ENCODE measurements around the gene COL9A2. TPM values are rescaled to one million over a fixed set of nuclear protein-coding genes. Genes with fewer than 3 reads are reported as not detected.

The COL9A2 gene
- polyA plus RNA-seq, 2 of the 4 experiments (the other 2 are of a cell fraction), result 0.12 to 0.16 TPM

DNA sequence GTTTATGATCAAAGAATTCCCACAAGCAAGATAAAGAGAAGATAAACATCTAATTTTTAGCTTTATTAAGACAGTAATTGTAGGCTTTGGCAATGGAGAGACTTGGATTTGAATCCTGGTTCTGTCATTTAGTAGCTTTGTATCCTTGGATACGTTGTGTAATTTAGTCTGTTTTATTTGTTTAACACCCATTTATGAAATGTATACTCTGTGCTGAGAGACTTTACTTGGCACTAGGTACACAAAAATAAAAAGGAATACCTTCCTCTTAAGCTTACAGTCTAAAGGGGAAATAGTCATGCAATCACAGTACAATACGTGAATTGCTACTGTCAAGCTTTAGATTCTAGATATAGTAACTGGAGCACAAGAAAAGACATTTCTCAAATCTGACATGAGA lies 35.2 kb downstream of the COL9A2 start:
- no peak for FAIRE-seq

DNA sequence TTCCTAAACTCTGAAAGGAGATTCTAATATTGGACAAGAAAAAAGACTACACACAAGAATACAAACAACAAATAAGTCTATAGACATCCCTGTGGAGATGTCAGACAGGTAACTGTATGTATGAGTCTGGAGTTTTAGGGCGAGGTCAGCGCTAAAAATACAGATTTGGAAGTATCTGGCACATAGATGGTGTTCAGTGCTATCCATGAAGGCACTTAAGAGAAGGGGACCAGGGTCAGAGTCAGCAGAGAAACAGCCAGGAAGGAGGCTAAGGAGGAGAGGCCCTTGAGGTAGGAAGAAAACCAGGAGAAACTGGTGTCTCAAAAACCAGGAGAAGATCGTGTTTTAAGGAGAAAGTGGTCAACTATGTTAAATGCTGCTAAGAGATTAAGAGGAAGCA lies 41.0 kb downstream of the COL9A2 start:
- ATAC-seq, result no peak
- Histone ChIP-seq H3K27ac (no peak overlapping the region), H3K4me1 (no peaks in the 10 kb centered on the region), H3K9me3 (no peaks in the 10 kb centered on the region), H3K4me2 (no peak overlapping the region), H3K4me3 (no peak overlapping the region)
- no peak for FAIRE-seq
- TF ChIP-seq ZSCAN20 (CRISPR knock-in tag; IDR thresholded peaks at IDR 0.05) (no peak), JUNB (IDR thresholded peaks at IDR 0.05) (no peak)
- TF ChIP-seq, protein P1, sequence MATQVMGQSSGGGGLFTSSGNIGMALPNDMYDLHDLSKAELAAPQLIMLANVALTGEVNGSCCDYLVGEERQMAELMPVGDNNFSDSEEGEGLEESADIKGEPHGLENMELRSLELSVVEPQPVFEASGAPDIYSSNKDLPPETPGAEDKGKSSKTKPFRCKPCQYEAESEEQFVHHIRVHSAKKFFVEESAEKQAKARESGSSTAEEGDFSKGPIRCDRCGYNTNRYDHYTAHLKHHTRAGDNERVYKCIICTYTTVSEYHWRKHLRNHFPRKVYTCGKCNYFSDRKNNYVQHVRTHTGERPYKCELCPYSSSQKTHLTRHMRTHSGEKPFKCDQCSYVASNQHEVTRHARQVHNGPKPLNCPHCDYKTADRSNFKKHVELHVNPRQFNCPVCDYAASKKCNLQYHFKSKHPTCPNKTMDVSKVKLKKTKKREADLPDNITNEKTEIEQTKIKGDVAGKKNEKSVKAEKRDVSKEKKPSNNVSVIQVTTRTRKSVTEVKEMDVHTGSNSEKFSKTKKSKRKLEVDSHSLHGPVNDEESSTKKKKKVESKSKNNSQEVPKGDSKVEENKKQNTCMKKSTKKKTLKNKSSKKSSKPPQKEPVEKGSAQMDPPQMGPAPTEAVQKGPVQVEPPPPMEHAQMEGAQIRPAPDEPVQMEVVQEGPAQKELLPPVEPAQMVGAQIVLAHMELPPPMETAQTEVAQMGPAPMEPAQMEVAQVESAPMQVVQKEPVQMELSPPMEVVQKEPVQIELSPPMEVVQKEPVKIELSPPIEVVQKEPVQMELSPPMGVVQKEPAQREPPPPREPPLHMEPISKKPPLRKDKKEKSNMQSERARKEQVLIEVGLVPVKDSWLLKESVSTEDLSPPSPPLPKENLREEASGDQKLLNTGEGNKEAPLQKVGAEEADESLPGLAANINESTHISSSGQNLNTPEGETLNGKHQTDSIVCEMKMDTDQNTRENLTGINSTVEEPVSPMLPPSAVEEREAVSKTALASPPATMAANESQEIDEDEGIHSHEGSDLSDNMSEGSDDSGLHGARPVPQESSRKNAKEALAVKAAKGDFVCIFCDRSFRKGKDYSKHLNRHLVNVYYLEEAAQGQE (IDR thresholded peaks at IDR 0.05), result no peak
- TF ChIP-seq, protein P2, sequence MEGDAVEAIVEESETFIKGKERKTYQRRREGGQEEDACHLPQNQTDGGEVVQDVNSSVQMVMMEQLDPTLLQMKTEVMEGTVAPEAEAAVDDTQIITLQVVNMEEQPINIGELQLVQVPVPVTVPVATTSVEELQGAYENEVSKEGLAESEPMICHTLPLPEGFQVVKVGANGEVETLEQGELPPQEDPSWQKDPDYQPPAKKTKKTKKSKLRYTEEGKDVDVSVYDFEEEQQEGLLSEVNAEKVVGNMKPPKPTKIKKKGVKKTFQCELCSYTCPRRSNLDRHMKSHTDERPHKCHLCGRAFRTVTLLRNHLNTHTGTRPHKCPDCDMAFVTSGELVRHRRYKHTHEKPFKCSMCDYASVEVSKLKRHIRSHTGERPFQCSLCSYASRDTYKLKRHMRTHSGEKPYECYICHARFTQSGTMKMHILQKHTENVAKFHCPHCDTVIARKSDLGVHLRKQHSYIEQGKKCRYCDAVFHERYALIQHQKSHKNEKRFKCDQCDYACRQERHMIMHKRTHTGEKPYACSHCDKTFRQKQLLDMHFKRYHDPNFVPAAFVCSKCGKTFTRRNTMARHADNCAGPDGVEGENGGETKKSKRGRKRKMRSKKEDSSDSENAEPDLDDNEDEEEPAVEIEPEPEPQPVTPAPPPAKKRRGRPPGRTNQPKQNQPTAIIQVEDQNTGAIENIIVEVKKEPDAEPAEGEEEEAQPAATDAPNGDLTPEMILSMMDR (IDR thresholded peaks at IDR 0.05), result no peak
- DNase-seq (ENCODE audit: low read depth in 1 of 2, low spot score in 1 of 2), result no peak
- ChIA-PET CTCF (no interaction called here), POLR2A (no interaction called here)
- 97% methylated on average over 3 of the region's 3 CpGs for WGBS (ENCODE audit: missing lambda C conversion rate)

More for the DNA sequence above, 35.2 kb downstream of the COL9A2 start:
- DNase-seq (ENCODE audit: low read depth in 1 of 2, low spot score in 1 of 2), result no peak
- ATAC-seq, result no peak
- CTCF ChIA-PET, result interaction anchor here (0.6 to 2.4 kb wide), 5 partner anchors 9 to 137 kb away, joined by 3 to 9 read pairs (median 4); partner anchors contain the start of gene COL9A2
- no peaks in the 10 kb centered on the region for H3K4me1 ChIP-seq
- no peak for TF ChIP-seq TP53 (CRISPR knock-in tag; IDR thresholded peaks at IDR 0.05)
- no peak for TF ChIP-seq MYC (IDR thresholded peaks at IDR 0.05; ENCODE audit: borderline replicate concordance, low read length)
- TF ChIP-seq MAZ (IDR thresholded peaks at IDR 0.05; ENCODE audit: borderline replicate concordance, low read depth, low read length), result no peak
- TF ChIP-seq ZFP36 (IDR thresholded peaks at IDR 0.05; ENCODE audit: borderline replicate concordance, partially characterized antibody), result no peak
- TF ChIP-seq, protein P3, sequence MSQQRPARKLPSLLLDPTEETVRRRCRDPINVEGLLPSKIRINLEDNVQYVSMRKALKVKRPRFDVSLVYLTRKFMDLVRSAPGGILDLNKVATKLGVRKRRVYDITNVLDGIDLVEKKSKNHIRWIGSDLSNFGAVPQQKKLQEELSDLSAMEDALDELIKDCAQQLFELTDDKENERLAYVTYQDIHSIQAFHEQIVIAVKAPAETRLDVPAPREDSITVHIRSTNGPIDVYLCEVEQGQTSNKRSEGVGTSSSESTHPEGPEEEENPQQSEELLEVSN (IDR thresholded peaks at IDR 0.05; ENCODE audit: borderline replicate concordance, low read depth), result no peak
- no peak for TF ChIP-seq CHD2 (IDR thresholded peaks at IDR 0.05; ENCODE audit: low read length, partially characterized antibody)
- no peak for TF ChIP-seq HOXB13 (CRISPR knock-in tag; IDR thresholded peaks at IDR 0.05; ENCODE audit: low read depth)
- TF ChIP-seq NPAS2 (CRISPR knock-in tag; IDR thresholded peaks at IDR 0.05; ENCODE audit: borderline replicate concordance), result no peak
- TF ChIP-seq CBX2 (IDR thresholded peaks at IDR 0.05; ENCODE audit: borderline replicate concordance, low read depth), result no peak
- TF ChIP-seq GATA3 (IDR thresholded peaks at IDR 0.05; ENCODE audit: borderline replicate concordance), result no peak
- TF ChIP-seq HOXA7 (CRISPR knock-in tag; IDR thresholded peaks at IDR 0.05), result no peak
- TF ChIP-seq RARB (CRISPR knock-in tag; IDR thresholded peaks at IDR 0.05), result no peak
- no peak for TF ChIP-seq CEBPB (IDR thresholded peaks at IDR 0.05)
- TF ChIP-seq RFX5 (IDR thresholded peaks at IDR 0.05), result no peak
- TF ChIP-seq ZC3H11A (IDR thresholded peaks at IDR 0.05), result no peak
- TF ChIP-seq POLR2AphosphoS2 (conservative IDR thresholded peaks at IDR 0.05; ENCODE audit: low read length), result no peak
- WGBS (ENCODE audit: missing lambda C conversion rate), result 46% methylated on average over 2 of the region's 2 CpGs
- H3K4me2 ChIP-seq, result no peak overlapping the region
- no peak overlapping the region for H3K4me3 ChIP-seq
- H3K27ac ChIP-seq, result no peak overlapping the region
- no peaks in the 10 kb centered on the region for H3K9me3 ChIP-seq
- POLR2A ChIA-PET, result no interaction called here

All from A549 (cell line).